EL (cell line): ENCODE data around the gene MBTPS1.

ENCODE experiments used
- DNase-seq: peaks from one replicate; pipeline ENCODE4 v3.0.0-alpha.2; 2016

Gene MBTPS1

DNA sequence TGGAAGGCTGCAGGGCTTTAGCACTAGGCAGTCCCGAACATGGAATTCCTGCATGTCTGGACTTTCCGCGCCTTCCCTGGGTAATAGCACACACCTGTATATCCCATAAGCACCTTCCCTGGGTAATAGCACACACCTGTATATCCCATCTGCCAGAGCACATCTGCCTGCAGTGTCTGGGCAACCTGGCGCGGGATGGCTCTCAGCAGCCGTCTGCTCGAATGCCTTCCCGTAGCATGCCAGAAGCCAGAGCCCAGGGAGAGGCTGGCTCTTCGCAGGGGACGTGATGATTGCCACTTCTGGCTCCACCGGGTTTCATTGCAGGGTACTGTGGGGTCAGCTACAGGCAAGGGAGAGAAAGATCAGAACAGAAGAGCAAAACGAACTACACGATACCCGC lies 21.3 kb downstream of the MBTPS1 start:
- no peak for DNase-seq

DNA sequence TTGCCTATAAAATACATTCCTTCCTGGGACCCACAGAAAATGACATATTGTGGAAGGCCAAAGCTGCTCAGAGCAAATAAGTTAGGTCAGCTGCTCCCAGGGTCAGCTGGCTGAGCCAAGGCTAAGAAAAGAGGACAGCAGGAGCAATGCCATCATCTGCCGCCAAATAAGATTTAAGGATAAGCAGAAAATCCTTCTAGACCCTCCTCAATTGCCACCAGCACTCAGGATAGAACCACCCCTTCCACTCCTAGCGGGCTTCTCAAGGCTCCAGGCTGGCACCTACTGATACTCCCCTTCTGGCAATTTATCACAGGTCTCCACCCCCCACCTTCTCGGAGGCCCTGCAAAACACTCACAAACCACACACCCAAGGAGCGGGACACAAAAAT lies 22.9 kb downstream of the MBTPS1 start:
- DNase-seq: no peak

- DNase-seq: no peak
These were observed 23.4 kb downstream of the MBTPS1 start for GRCh38 chr16:84093120-84093878.

GRCh38 chr16:84091460-84091859 lies 25.3 kb downstream of the MBTPS1 start:
- DNase-seq: no peak

- no peak for DNase-seq
These were observed 26.5 kb downstream of the MBTPS1 start for GRCh38 chr16:84090211-84090610.

- no peak for DNase-seq
These were observed 27.9 kb downstream of the MBTPS1 start for GRCh38 chr16:84088695-84089395.

DNA sequence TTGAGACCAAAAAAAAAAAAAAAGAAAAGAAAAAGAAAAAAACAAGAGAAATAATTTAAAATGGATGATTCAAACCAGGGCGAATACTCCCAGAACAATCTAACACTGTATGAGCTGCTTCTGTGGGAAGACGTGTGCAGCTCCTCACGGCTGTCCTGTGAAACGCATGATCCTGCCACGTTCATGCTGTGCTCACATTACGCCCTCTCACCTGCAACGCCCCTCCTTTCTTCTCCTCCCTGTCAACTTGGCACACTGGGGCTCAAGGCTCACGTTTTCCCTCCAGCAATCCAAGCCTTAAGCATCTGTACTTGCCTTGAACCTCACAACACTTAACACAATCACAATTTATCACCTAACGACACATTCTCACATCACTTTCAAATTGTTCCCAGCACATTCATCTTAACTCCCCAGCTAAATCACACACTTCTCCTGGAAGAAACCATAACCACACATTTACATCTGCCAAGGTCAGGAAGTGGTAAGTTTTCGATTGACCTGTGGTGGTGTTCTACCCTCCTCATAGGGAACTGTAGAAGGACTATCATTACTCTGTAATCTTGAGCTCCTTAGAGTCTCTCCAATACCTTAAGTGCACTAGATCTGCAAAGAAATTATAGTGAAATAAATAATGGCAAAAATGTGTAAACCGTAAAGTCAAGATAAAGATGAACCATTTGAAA lies 29.1 kb downstream of the MBTPS1 start:
- DNase-seq: no peak

- no peak for DNase-seq
These were observed 29.7 kb downstream of the MBTPS1 start for GRCh38 chr16:84087001-84087400.

DNA sequence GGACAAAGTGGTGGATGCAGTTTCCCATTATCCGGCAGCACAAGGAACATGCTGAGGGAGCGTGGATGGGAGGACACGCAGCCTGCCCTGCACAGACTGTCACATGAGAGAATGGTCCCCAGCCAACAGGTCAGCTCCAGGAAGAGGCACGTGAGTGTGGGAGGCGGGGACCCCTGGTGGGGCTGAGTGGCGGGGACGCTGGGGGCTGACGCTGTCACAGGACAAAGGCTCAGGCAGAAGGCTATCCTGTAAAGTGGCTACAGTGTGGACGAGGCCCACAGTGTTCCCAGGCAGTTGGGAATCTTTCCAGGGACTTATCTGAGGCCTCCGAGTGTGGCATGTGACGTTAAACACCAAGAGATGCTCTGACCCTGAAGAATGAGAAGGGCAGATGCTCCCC lies 30.4 kb downstream of the MBTPS1 start:
- DNase-seq: no peak

- no peak for DNase-seq
These were observed 31.0 kb downstream of the MBTPS1 start for GRCh38 chr16:84085773-84086172.

GRCh38 chr16:84085271-84085667 lies 31.5 kb downstream of the MBTPS1 start:
- DNase-seq: no peak

GRCh38 chr16:84084570-84085270 lies 32.0 kb downstream of the MBTPS1 start:
- DNase-seq: peak; percentile 53

DNA sequence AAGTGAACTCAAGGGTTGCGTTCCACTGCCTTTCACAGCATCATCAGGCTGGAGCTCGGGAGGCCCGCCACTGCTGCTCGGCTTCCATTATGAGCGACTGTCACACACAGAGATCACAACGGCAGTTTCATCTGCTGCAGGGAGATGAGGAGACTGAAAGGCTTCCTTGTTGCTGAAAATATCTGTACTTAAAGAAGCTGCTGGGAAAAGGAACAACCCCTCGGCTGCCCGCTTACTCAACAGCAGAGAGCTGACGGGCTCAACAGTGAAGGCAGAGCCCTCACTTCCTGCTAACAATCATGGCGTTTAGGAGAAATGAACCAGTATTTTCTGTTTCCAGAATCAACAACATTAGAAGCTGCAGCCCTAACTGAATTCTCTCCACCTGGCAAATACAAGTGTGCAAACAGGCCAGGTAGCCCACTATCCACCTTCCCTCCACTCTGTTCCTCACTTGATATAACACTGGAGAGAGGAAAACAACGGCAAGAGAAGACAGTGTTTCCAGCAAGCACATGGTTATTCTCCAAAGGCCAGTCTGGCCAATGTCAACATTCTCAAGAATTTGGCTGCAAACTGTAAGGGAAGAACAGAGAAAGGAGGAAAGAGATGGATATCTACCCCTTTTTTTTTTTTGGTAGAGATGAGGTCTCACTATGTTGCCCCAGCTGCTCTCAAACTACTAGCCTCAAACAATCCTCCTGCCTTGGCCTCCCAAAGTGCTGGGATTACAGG lies 33.7 kb downstream of the MBTPS1 start:
- DNase-seq: no peak

- no peak for DNase-seq
These were observed 34.6 kb downstream of the MBTPS1 start for GRCh38 chr16:84082110-84082509.

DNA sequence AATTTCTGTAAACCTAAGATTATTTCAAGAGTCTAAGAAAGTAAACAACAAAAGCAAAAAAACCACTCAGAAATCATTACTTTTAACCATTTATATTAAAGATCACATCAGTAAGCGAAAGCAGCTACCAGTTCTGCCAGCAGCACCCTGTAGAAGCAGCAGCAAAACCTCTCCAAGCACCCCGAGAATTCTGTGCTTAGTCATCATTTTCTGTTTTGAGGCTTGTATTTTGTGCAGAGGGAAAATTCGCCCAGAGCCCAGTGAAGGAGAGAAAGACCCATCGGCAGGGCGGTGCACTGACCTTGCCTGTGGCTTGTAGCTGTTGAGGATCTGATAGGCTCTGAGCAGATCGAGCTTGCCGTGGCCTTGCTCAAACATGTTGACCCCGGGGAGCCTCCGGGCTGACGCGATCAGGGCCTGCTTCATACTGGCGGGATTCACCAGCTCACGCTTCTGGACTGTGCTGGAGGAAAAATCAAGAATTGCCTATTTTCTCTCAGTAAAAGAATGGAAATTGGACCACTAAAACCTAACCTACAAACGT lies 35.2 kb downstream of the MBTPS1 start:
- DNase-seq: no peak

GRCh38 chr16:84080813-84081212 lies 35.9 kb downstream of the MBTPS1 start:
- DNase-seq: no peak

GRCh38 chr16:84080378-84080777 lies 36.4 kb downstream of the MBTPS1 start:
- DNase-seq: no peak

DNA sequence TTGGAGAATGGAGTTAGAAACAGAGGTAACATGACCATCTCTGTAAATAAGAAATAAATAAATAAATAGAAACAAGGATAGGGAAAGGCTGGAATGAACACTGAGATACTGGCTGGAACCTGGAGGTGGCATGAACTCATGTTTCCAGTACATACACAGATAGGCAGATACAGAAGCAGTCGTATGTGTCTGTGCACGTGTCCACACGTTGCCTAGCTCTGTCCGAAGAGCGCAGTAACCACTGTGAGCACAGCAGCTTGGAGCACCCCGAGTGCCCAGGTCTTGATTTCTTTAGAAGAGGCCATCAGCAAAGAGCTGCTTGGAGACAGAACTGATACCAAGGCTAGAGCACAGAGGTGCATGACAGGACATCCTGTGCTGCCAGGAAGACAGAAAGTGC lies 37.1 kb downstream of the MBTPS1 start:
- DNase-seq: no peak

DNA sequence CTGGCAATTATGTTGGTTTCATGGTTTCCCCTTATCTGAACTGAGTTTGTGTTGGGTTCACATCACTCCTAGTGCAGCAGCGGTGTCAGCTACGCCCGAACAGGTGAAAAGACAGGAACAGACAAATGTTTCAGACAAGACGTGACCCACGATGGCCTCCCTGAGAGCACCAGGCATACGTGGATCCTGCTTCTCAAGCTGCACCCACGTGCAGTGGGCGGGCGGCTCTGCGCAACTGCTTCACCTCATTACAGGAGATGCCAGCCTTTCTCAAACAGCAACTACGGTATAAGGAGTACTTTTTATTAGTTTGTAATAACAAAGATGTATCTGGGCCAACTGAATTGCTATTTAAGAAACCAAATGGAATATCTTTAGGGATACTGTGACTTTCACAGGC lies 41.4 kb downstream of the MBTPS1 start:
- no peak for DNase-seq

GRCh38 chr16:84074721-84075120 lies 42.0 kb downstream of the MBTPS1 start:
- DNase-seq: no peak

GRCh38 chr16:84072014-84072413 lies 44.7 kb downstream of the MBTPS1 start:
- peak; percentile 17 for DNase-seq

DNA sequence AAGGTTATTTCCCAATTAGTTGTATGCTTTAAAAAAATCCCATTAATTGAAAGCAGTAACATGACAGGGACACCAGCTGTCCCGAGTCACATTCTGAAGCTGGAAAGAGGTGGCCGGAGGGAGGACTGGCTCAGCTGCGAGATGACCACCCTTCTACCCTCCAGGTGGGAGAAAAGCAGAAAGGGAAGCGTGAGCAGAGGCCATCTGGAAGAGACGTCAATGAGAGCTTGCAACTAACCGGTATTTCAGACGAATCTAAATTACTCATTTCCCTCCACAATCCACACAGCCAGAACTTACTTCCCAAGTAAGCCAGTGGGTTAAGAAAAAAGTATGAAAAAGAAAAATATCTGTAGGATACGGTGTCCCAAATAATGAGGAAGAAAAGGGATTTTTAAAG lies 45.6 kb downstream of the MBTPS1 start:
- DNase-seq: no peak
